GM13976 (cell line): ENCODE results near the gene GDAP1L1.
A peak's percentile ranks its signal among the peaks of the same experiment; 100 is the strongest.

ENCODE experiments used
- DNase-seq: peaks from one replicate; pipeline ENCODE4 v3.0.0; 2012; ENCODE audit warnings: low spot score
- CTCF ChIP-seq: IDR thresholded peaks from 2 replicates; pipeline ENCODE4 v1.5.1; 2012; ENCODE audit warnings: borderline replicate concordance, mild to moderate bottlenecking; ENCODE audit not compliant: insufficient read depth; ENCODE audit errors: extremely low read depth, missing control alignments, control extremely low read depth
- in situ Hi-C: fragments of 300-500 bp; cut with MboI; formaldehyde crosslinking; loops from one replicate; pipeline ENCODE4 v1.12.0; 2022; ENCODE audit warnings: low sequenced_read_pairs, mixed read lengths, inconsistent platforms; ENCODE audit not compliant: unreplicated experiment

Gene GDAP1L1

DNA sequence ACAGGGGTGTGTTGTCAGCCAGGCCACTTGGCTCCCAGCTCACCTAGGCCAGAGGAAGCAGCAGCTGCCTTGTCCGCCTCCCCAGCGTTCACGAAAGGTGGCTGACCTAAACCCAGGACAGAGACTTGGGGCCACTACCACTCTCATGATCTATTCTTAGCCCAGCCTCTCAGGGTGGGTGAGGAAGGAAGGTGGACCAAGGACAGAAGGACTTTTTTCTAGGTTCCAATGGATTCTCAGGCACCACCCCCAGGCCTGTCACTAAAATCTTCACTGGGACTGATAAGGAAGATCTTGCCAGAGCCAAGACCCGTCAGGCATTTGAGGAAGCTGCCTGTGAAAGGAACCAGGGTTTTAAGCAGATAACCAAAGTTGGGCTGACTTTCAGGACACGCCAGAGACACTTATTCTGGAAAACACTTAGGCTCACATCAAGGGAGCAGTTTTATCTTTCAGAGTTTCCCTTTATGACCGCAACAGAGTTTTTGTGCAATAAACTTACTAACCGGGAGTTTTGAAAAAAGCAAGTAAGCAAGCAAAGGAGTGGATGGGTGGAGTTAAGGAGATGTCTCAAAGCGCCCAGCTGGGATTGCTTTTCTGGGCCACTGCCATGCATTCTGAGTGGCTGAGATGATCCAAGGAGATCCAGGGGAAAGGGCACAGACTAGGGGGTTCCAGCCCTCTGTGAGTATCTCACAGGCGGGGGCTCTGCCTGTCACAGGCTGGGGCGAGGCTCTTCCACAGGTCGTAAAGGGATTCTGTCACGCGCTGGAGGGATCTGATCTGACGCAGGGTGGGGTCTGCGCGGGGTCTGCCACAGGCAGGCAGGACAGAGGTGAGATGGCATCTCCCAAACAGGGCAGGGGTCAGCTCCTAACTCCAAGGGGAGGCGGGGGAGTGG, 62.9 kb downstream of the GDAP1L1 start:
- DNase-seq = no peak
- TF ChIP-seq CTCF = no peak
- in situ Hi-C loops = loop anchor here (5.0 kb wide), 1 partner anchor 93 kb away; no protein-coding TSS in a partner anchor

GRCh38 chr20:44310664-44311639, 63.8 kb downstream of the GDAP1L1 start, which contains the start of gene FITM2:
Gene FITM2, minus strand, starts transcription at chr20:44311202. Its CDS starts 54 bp downstream, at chr20:44311148.
- peak; percentile 100 for DNase-seq
- TF ChIP-seq CTCF = peak; percentile 95
- in situ Hi-C loops = loop anchor here (5.0 kb wide), 1 partner anchor 94 kb away; no protein-coding TSS in a partner anchor

- no peak for TF ChIP-seq CTCF
- in situ Hi-C loops = loop anchor here (5.0 kb wide), 1 partner anchor 98 kb away; no protein-coding TSS in a partner anchor
- no peak for DNase-seq
Measured at GRCh38 chr20:44314870-44315269, 67.8 kb downstream of the GDAP1L1 start.

DNA sequence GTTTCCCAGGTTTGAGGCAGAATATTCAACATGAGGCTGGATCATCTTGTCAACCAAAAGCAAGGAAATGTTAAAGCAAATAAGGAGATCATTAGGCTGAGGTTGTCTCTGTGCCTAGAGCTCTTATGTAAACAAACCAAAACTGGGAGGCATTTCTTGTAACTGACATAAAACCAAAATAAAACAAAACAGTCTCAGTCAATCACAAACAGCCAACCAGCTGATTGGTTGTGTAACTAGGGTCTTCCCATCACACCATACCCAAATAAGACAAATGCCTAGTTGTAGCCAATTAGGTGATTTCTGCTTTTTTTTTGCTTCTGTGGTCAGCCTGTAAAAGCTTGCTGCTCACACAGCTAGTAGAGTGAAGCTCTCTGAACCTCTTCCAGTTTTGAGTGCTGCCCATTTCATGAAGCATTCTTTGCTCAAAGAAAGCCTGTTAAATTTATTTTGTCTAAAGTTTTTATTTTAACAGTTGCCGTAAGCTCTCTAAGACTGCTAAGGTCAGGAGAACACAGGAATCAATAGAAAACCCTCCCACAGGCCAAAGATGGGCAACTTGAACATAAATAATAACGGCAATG, 72.8 kb downstream of the GDAP1L1 start:
- no peak for DNase-seq
- in situ Hi-C loops = no loop called here
- no peak for TF ChIP-seq CTCF

GRCh38 chr20:44324343-44324742, 77.2 kb downstream of the GDAP1L1 start:
- in situ Hi-C loops = no loop called here
- DNase-seq = no peak
- TF ChIP-seq CTCF = no peak
